ENCODE results near the gene REST. TPM values are rescaled to one million over a fixed set of nuclear protein-coding genes. Genes with fewer than 3 reads are reported as not detected.

The REST gene
- total and polyA plus RNA-seq, 9 of the 15 experiments (the other 6 are each of a cell fraction or from before 2014, with no cell fraction given): 2.9 to 24.0 (median 19.2) TPM

DNA sequence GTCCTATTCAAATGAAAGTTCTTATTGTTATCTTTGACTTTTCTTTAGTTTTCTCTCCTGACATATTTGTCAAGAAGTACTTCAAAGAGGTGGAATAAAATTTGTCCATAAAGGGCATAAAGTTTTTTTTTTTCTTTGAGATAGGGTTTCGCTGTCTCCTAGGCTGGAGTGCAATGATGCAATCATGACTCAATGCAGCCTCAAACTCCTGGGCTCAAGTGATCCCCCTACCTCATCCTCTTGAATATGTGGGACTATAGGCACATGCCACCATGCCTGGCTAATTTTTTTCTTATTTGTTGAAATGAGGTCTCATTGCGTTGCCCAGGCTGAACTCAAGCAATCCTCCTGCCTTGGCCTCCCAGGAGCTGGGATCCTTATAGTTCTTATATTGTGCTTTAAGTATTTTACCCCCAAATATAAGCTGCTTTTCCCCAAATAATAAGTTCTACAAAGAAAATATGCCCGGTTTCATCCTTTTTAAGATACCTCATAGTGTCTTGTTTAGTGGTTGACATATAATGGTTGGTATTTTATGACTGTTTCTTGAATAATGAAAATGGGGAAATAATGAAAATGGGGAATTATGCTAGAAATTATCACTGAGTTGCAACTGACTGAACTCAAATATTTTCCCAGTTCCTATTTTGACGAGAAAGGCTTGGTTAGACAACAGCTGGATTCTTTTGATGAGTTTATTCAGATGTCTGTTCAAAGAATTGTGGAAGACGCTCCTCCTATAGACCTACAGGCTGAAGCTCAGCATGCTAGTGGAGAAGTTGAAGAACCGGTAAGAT is 82.6 kb downstream of the REST start (continued):
- peak; percentile 73 for TF ChIP-seq ATF4 (CRISPR knock-in tag; IDR thresholded peaks at IDR 0.05)
- no peak for TF ChIP-seq ZNF41 (CRISPR knock-in tag; conservative IDR thresholded peaks at IDR 0.05)
- no peak for TF ChIP-seq TARDBP (IDR thresholded peaks at IDR 0.05)
- TF ChIP-seq ZNF175 (CRISPR knock-in tag; IDR thresholded peaks at IDR 0.05; ENCODE audit: low read depth): peak; percentile 68
- peak; percentile 89 for TF ChIP-seq CEBPG (CRISPR knock-in tag; IDR thresholded peaks at IDR 0.05)
- TF ChIP-seq CEBPG (tag; conservative IDR thresholded peaks at IDR 0.05 in 1 of 2, IDR thresholded peaks at IDR 0.05 in 1 of 2): peak; percentile 90 to 96
- TF ChIP-seq ZNF589 (CRISPR knock-in tag; IDR thresholded peaks at IDR 0.05; ENCODE audit: low read depth): peak; percentile 78
- TF ChIP-seq E2F8 (IDR thresholded peaks at IDR 0.05; ENCODE audit: low read depth, partially characterized antibody): no peak
- no peak for TF ChIP-seq MECOM (CRISPR knock-in tag; IDR thresholded peaks at IDR 0.05)
- TF ChIP-seq GATAD2B (IDR thresholded peaks at IDR 0.05; ENCODE audit: borderline replicate concordance): no peak
- no peak for TF ChIP-seq PHB2 (IDR thresholded peaks at IDR 0.05; ENCODE audit: low read depth)
- peak; percentile 67 for TF ChIP-seq L3MBTL2 (IDR thresholded peaks at IDR 0.05)
- TF ChIP-seq, protein P1, sequence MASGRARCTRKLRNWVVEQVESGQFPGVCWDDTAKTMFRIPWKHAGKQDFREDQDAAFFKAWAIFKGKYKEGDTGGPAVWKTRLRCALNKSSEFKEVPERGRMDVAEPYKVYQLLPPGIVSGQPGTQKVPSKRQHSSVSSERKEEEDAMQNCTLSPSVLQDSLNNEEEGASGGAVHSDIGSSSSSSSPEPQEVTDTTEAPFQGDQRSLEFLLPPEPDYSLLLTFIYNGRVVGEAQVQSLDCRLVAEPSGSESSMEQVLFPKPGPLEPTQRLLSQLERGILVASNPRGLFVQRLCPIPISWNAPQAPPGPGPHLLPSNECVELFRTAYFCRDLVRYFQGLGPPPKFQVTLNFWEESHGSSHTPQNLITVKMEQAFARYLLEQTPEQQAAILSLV (tag; IDR thresholded peaks at IDR 0.05): peak; percentile 72; the same call in 1 of the 2 replicates
- TF ChIP-seq CGGBP1 (CRISPR knock-in tag; IDR thresholded peaks at IDR 0.05): no peak
- TF ChIP-seq GABPA (tag; conservative IDR thresholded peaks at IDR 0.05; ENCODE audit: low read depth): peak; percentile 12; the same call in 1 of the 2 replicates
- TF ChIP-seq RUNX1 (IDR thresholded peaks at IDR 0.05; ENCODE audit: low read depth): no peak
- 0 out of 2 replicates have a peak, but pooled peaks have one; percentile 10 for TF ChIP-seq ZNF766 (CRISPR knock-in tag; conservative IDR thresholded peaks at IDR 0.05)
- TF ChIP-seq RCOR1 (IDR thresholded peaks at IDR 0.05; ENCODE audit: borderline replicate concordance in 1 of 2, low read depth in 2 of 2, low read length in 2 of 2): no peak
- TF ChIP-seq, protein P2, sequence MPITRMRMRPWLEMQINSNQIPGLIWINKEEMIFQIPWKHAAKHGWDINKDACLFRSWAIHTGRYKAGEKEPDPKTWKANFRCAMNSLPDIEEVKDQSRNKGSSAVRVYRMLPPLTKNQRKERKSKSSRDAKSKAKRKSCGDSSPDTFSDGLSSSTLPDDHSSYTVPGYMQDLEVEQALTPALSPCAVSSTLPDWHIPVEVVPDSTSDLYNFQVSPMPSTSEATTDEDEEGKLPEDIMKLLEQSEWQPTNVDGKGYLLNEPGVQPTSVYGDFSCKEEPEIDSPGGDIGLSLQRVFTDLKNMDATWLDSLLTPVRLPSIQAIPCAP (CRISPR knock-in tag; IDR thresholded peaks at IDR 0.05; ENCODE audit: borderline replicate concordance): no peak
- TF ChIP-seq EP300 (IDR thresholded peaks at IDR 0.05; ENCODE audit: low read length): peak; percentile 19; the same call in 1 of the 2 replicates

Data from K562 (cell line).